ENCODE data around the gene TTLL10. TPM values are rescaled to one million over a fixed set of nuclear protein-coding genes. Genes with fewer than 3 reads are reported as not detected.

Gene TTLL10
- polyA plus RNA-seq, 1 donor from 2014 or later = not detected

GRCh38 chr1:1196431-1197187 lies 22.9 kb downstream of the TTLL10 start:
- Histone ChIP-seq H3F3A (ENCODE audit: insufficient read depth, low read length, poor library complexity, severe bottlenecking) (no peaks in the 10 kb centered on the region), H3K9me3 (ENCODE audit: low read length) (no peaks in the 10 kb centered on the region), H3K9me2 (ENCODE audit: insufficient read depth, low read length) (no peaks in the 10 kb centered on the region), H3K36me3 (ENCODE audit: insufficient read depth, low read length) (no peaks in the 10 kb centered on the region), H4K20me1 (ENCODE audit: insufficient read depth) (no peaks in the 10 kb centered on the region), H3K4me3 (ENCODE audit: low read length) (no peak overlapping the region), H3K27ac (ENCODE audit: low read length) (no peak overlapping the region), H3K9ac (ENCODE audit: low read length) (no peak overlapping the region), H3K27me3 (ENCODE audit: insufficient read depth, low read depth, low read length) (peaks cover 7% of the 10 kb centered on the region), H2AFZ (ENCODE audit: low read depth, low read length) (no peak overlapping the region), H3K4me2 (ENCODE audit: low read length) (no peak overlapping the region), H3K79me2 (replicated peaks; ENCODE audit: insufficient read depth, low read length) (no peaks in the 10 kb centered on the region)
- no peak for TF ChIP-seq TAF1 (IDR thresholded peaks at IDR 0.05; ENCODE audit: low read depth)
- TF ChIP-seq EP300 (conservative IDR thresholded peaks at IDR 0.05; ENCODE audit: poor library complexity, severe bottlenecking) = no peak
- no peak for TF ChIP-seq REST (IDR thresholded peaks at IDR 0.05; ENCODE audit: borderline replicate concordance)
- no peak for TF ChIP-seq MXI1 (conservative IDR thresholded peaks at IDR 0.05; ENCODE audit: poor library complexity, severe bottlenecking)
- no peak for TF ChIP-seq POLR2AphosphoS5 (IDR thresholded peaks at IDR 0.05)
- TF ChIP-seq RAD21 (conservative IDR thresholded peaks at IDR 0.05) = no peak
- TF ChIP-seq EZH2 (IDR thresholded peaks at IDR 0.05; ENCODE audit: borderline replicate concordance, insufficient read depth, low read length, poor library complexity, severe bottlenecking) = no peak
- TF ChIP-seq SMC3 (conservative IDR thresholded peaks at IDR 0.05; ENCODE audit: poor library complexity) = no peak
- no peak for TF ChIP-seq CTCF (IDR thresholded peaks at IDR 0.05; ENCODE audit: poor library complexity, severe bottlenecking)

GRCh38 chr1:1197188-1197500 lies 23.5 kb downstream of the TTLL10 start:
- no peaks in the 10 kb centered on the region for H3K9me3 ChIP-seq (ENCODE audit: low read length)
- H3K79me2 ChIP-seq (replicated peaks; ENCODE audit: insufficient read depth, low read length) = no peaks in the 10 kb centered on the region
- H3K4me2 ChIP-seq (ENCODE audit: low read length) = no peak overlapping the region
- TF ChIP-seq TAF1 (IDR thresholded peaks at IDR 0.05; ENCODE audit: low read depth) (no peak), RAD21 (conservative IDR thresholded peaks at IDR 0.05) (no peak), REST (IDR thresholded peaks at IDR 0.05; ENCODE audit: borderline replicate concordance) (no peak), EZH2 (IDR thresholded peaks at IDR 0.05; ENCODE audit: borderline replicate concordance, insufficient read depth, low read length, poor library complexity, severe bottlenecking) (no peak), POLR2AphosphoS5 (IDR thresholded peaks at IDR 0.05) (no peak)
- H3K9ac ChIP-seq (ENCODE audit: low read length) = no peak overlapping the region
- no peaks in the 10 kb centered on the region for H3K9me2 ChIP-seq (ENCODE audit: insufficient read depth, low read length)
- no peak overlapping the region for H3K4me3 ChIP-seq (ENCODE audit: low read length)
- peaks cover 7% of the 10 kb centered on the region for H3K27me3 ChIP-seq (ENCODE audit: insufficient read depth, low read depth, low read length)
- H4K20me1 ChIP-seq (ENCODE audit: insufficient read depth) = no peaks in the 10 kb centered on the region
- H3F3A ChIP-seq (ENCODE audit: insufficient read depth, low read length, poor library complexity, severe bottlenecking) = no peaks in the 10 kb centered on the region
- no peak overlapping the region for H3K27ac ChIP-seq (ENCODE audit: low read length)
- no peaks in the 10 kb centered on the region for H3K36me3 ChIP-seq (ENCODE audit: insufficient read depth, low read length)
- H2AFZ ChIP-seq (ENCODE audit: low read depth, low read length) = no peak overlapping the region
